GM23338 (cell line): ENCODE data around the gene ERLEC1.

ENCODE experiments used
- CREB1 ChIP-seq: fragments of 250-450 bp; sonication (Bioruptor Pico); IDR thresholded peaks from 2 replicates; pipeline ENCODE4 v1.5.0; 2020; ENCODE audit warnings: low read depth, mild to moderate bottlenecking, moderate library complexity
- EZH2 ChIP-seq: fragments of 200-600 bp; sonication (generic); IDR thresholded peaks from one replicate; pipeline ENCODE4 v1.8.0; 2017; ENCODE audit warnings: antibody characterized with exemption, mild to moderate bottlenecking, low read depth; ENCODE audit not compliant: unreplicated experiment
- EZH2phosphoT487 ChIP-seq: fragments of 200-600 bp; sonication (generic); IDR thresholded peaks from one replicate; pipeline ENCODE4 v1.8.1; 2018; ENCODE audit warnings: antibody characterized with exemption; ENCODE audit not compliant: unreplicated experiment
- JUNB ChIP-seq: IDR thresholded peaks from one replicate; pipeline ENCODE4 v1.6.1; 2016; ENCODE audit warnings: antibody characterized with exemption; ENCODE audit not compliant: unreplicated experiment
- POLR2AphosphoS5 ChIP-seq: IDR thresholded peaks from 2 replicates; pipeline ENCODE4 v1.6.1; 2016; ENCODE audit warnings: antibody characterized with exemption, low read depth
- ZNF114 ChIP-seq: fragments of 250-450 bp; sonication (Bioruptor Pico); IDR thresholded peaks from 2 replicates; pipeline ENCODE4 v1.5.0; 2020; ENCODE audit warnings: mild to moderate bottlenecking, moderate library complexity
- TF ChIP-seq, protein P1 (sequence below): IDR thresholded peaks from one replicate; pipeline ENCODE4 v1.6.1; 2018; ENCODE audit warnings: antibody characterized with exemption; ENCODE audit not compliant: unreplicated experiment
- TF ChIP-seq, protein P2 (sequence below), 2 experiments: fragments of 200-600 bp in 1 of 2; sonication (generic) in 1 of 2; conservative IDR thresholded peaks; 2 replicates each; pipeline versions ENCODE4 v1.5.1 to v1.6.1; 2016 to 2017; ENCODE audit warnings: antibody characterized with exemption in 2 of 2, low read depth in 2 of 2, mild to moderate bottlenecking in 2 of 2, moderate library complexity in 1 of 2

DNA sequence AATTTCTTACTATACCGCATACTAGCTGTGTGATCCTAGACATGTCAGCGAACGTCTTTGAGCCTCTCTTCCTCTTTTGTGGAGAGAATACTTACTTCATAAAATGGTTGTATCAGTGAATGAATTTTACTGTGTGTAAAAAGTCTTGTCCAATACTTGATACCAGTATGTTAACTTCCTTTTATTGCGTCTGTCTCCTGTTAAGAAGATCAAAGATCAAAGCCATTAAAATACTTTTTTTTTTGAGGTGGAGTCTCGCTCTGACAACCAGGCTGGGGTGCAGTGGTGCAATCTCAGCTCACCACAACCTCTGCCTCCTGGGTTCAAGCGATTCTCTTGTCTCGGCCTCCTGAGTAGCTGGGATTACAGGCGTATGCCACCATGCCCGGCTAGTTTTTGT, 33.2 kb downstream of the ERLEC1 start:
- TF ChIP-seq, protein P1, sequence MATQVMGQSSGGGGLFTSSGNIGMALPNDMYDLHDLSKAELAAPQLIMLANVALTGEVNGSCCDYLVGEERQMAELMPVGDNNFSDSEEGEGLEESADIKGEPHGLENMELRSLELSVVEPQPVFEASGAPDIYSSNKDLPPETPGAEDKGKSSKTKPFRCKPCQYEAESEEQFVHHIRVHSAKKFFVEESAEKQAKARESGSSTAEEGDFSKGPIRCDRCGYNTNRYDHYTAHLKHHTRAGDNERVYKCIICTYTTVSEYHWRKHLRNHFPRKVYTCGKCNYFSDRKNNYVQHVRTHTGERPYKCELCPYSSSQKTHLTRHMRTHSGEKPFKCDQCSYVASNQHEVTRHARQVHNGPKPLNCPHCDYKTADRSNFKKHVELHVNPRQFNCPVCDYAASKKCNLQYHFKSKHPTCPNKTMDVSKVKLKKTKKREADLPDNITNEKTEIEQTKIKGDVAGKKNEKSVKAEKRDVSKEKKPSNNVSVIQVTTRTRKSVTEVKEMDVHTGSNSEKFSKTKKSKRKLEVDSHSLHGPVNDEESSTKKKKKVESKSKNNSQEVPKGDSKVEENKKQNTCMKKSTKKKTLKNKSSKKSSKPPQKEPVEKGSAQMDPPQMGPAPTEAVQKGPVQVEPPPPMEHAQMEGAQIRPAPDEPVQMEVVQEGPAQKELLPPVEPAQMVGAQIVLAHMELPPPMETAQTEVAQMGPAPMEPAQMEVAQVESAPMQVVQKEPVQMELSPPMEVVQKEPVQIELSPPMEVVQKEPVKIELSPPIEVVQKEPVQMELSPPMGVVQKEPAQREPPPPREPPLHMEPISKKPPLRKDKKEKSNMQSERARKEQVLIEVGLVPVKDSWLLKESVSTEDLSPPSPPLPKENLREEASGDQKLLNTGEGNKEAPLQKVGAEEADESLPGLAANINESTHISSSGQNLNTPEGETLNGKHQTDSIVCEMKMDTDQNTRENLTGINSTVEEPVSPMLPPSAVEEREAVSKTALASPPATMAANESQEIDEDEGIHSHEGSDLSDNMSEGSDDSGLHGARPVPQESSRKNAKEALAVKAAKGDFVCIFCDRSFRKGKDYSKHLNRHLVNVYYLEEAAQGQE: no peak
- TF ChIP-seq, protein P2, sequence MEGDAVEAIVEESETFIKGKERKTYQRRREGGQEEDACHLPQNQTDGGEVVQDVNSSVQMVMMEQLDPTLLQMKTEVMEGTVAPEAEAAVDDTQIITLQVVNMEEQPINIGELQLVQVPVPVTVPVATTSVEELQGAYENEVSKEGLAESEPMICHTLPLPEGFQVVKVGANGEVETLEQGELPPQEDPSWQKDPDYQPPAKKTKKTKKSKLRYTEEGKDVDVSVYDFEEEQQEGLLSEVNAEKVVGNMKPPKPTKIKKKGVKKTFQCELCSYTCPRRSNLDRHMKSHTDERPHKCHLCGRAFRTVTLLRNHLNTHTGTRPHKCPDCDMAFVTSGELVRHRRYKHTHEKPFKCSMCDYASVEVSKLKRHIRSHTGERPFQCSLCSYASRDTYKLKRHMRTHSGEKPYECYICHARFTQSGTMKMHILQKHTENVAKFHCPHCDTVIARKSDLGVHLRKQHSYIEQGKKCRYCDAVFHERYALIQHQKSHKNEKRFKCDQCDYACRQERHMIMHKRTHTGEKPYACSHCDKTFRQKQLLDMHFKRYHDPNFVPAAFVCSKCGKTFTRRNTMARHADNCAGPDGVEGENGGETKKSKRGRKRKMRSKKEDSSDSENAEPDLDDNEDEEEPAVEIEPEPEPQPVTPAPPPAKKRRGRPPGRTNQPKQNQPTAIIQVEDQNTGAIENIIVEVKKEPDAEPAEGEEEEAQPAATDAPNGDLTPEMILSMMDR (conservative IDR thresholded peaks at IDR 0.05; ENCODE audit: low read depth in 2 of 2): no peak
- TF ChIP-seq POLR2AphosphoS5 (no peak), EZH2 (no peak), ZNF114 (CRISPR knock-in tag) (no peak), EZH2phosphoT487 (no peak), CREB1 (CRISPR knock-in tag) (no peak), JUNB (no peak)
